H1 (cell line): ENCODE measurements around the gene CAMSAP1.

Source experiments
- ATF2 ChIP-seq: IDR thresholded peaks from 2 replicates; pipeline ENCODE4 v1.6.1; 2012; ENCODE audit warnings: low read length, inconsistent platforms
- BACH1 ChIP-seq: IDR thresholded peaks from 2 replicates; pipeline ENCODE4 v1.6.1; 2012; ENCODE audit warnings: low read length, improper control_type of control experiment
- CTCF ChIP-seq, 3 experiments: IDR thresholded peaks; 1 replicate in 2 of 3; 2 replicates in 1 of 3; pipeline versions ENCODE4 v1.5.1 to v1.6.1; 2011; ENCODE audit warnings: low read length in 3 of 3, mild to moderate bottlenecking in 3 of 3, inconsistent platforms in 2 of 3, low read depth in 1 of 3, moderate library complexity in 1 of 3; ENCODE audit not compliant: insufficient read depth in 1 of 3; ENCODE audit errors: control extremely low read depth in 1 of 3
- EGR1 ChIP-seq: IDR thresholded peaks from 2 replicates; pipeline ENCODE4 v1.6.1; 2011; ENCODE audit warnings: low read depth, low read length, borderline replicate concordance
- EZH2 ChIP-seq: fragments of 200-600 bp; sonication (generic); IDR thresholded peaks from 2 replicates; pipeline ENCODE4 v1.7.1; 2012; ENCODE audit warnings: low read depth, mild to moderate bottlenecking, moderate library complexity, low read length, inconsistent platforms; ENCODE audit not compliant: severe bottlenecking
- FOSL1 ChIP-seq: IDR thresholded peaks from 2 replicates; pipeline ENCODE4 v1.6.1; 2011; ENCODE audit warnings: mild to moderate bottlenecking, low read depth, low read length, moderate library complexity; ENCODE audit not compliant: insufficient read depth
- POLR2A ChIP-seq, 2 experiments: IDR thresholded peaks; 1 replicate in 1 of 2; 2 replicates in 1 of 2; pipeline ENCODE4 v1.6.1; 2011; ENCODE audit warnings: low read depth in 2 of 2, low read length in 2 of 2, mild to moderate bottlenecking in 2 of 2; ENCODE audit errors: control extremely low read depth in 1 of 2
- POLR2AphosphoS5 ChIP-seq: IDR thresholded peaks from 2 replicates; pipeline ENCODE4 v1.6.1; 2011; ENCODE audit warnings: low read depth, low read length
- RAD21 ChIP-seq, 2 experiments: IDR thresholded peaks in 1 of 2; conservative IDR thresholded peaks in 1 of 2; 2 replicates each; pipeline ENCODE4 v1.6.1; 2011; ENCODE audit warnings: low read depth in 2 of 2, low read length in 2 of 2, improper control_type of control experiment in 1 of 2, inconsistent platforms in 1 of 2, mild to moderate bottlenecking in 1 of 2, moderate library complexity in 1 of 2
- RFX5 ChIP-seq: IDR thresholded peaks from 2 replicates; pipeline ENCODE4 v1.6.1; 2011; ENCODE audit warnings: low read depth, low read length, improper control_type of control experiment, borderline replicate concordance
- SP1 ChIP-seq: IDR thresholded peaks from 2 replicates; pipeline ENCODE4 v1.6.1; 2011; ENCODE audit warnings: low read depth, low read length
- YY1 ChIP-seq: IDR thresholded peaks from 2 replicates; pipeline ENCODE4 v1.6.1; 2011; ENCODE audit warnings: low read depth, mild to moderate bottlenecking, low read length

GRCh38 chr9:135825435-135826187 lies 81.7 kb downstream of the CAMSAP1 start:
- TF ChIP-seq EZH2 (no peak), CTCF (IDR thresholded peaks at IDR 0.05; ENCODE audit: control extremely low read depth in 1 of 3, insufficient read depth in 1 of 3, low read depth in 1 of 3, low read length in 3 of 3) (no peak), EGR1 (no peak), BACH1 (no peak), RFX5 (no peak), FOSL1 (no peak), POLR2AphosphoS5 (no peak), RAD21 (IDR thresholded peaks at IDR 0.05 in 1 of 2, conservative IDR thresholded peaks at IDR 0.05 in 1 of 2; ENCODE audit: low read depth in 2 of 2, low read length in 2 of 2) (no peak), POLR2A (IDR thresholded peaks at IDR 0.05; ENCODE audit: control extremely low read depth in 1 of 2, low read depth in 2 of 2, low read length in 2 of 2) (no peak), SP1 (no peak), ATF2 (no peak), YY1 (no peak)
